ENCODE data around the gene OR6C65.

Gene OR6C65

GRCh38 chr12:55448825-55449224 is 48.5 kb downstream of the OR6C65 start:
- DNase-seq, result no peak

Measured in retina (tissue), 1 donor.